Measurements from ENCODE around the gene NCBP2L. TPM values are rescaled to one million over a fixed set of nuclear protein-coding genes. Genes with fewer than 3 reads are reported as not detected.

The NCBP2L gene
- total and polyA plus RNA-seq, 2 experiments from 2014 or later: not detected

- no peak for TF ChIP-seq ZNF462 (CRISPR knock-in tag; IDR thresholded peaks at IDR 0.05)
Observed at GRCh38 chrX:107752714-107753113, 24.8 kb upstream of the NCBP2L start (continued).

- Histone ChIP-seq H3K4me1 (ENCODE audit: insufficient read depth) (peaks cover 13% of the 10 kb centered on the region; the same call in 1 of the 2 replicates), H4K20me1 (replicated peaks; ENCODE audit: insufficient read depth) (no peaks in the 10 kb centered on the region), H3K4me2 (no peak overlapping the region), H2AFZ (no peak overlapping the region), H3K27ac (ENCODE audit: low read depth) (no peak overlapping the region), H3K4me3 (no peak overlapping the region), H3K9me2 (ENCODE audit: insufficient read depth) (no peaks in the 10 kb centered on the region), H3K79me2 (replicated peaks; ENCODE audit: insufficient read depth) (no peaks in the 10 kb centered on the region), H3F3A (replicated peaks; ENCODE audit: low read depth) (no peaks in the 10 kb centered on the region), H3K36me3 (ENCODE audit: insufficient read depth) (no peaks in the 10 kb centered on the region), H3K27me3 (ENCODE audit: insufficient read depth) (no peaks in the 10 kb centered on the region)
- Mint-ChIP-seq H3K4me3 (no peak overlapping the region), H3K36me3 (ENCODE audit: low read depth) (no peaks in the 10 kb centered on the region), H3K4me1 (peaks cover 25% of the 10 kb centered on the region), H3K9me3 (no peaks in the 10 kb centered on the region), H3K27ac (no peak overlapping the region), H3K27me3 (ENCODE audit: insufficient read depth, low read depth, poor library complexity) (peaks cover 9% of the 10 kb centered on the region)
- DNase-seq (ENCODE audit: low spot score): no peak
- no peak for ATAC-seq
- TF ChIP-seq CTCF (conservative IDR thresholded peaks at IDR 0.05; ENCODE audit: low read depth in 2 of 2) (no peak), CREB1 (CRISPR knock-in tag; IDR thresholded peaks at IDR 0.05; ENCODE audit: low read depth) (no peak), STAT1 (IDR thresholded peaks at IDR 0.05; ENCODE audit: unreplicated experiment) (no peak), EZH2phosphoT487 (IDR thresholded peaks at IDR 0.05; ENCODE audit: unreplicated experiment) (no peak), REST (IDR thresholded peaks at IDR 0.05; ENCODE audit: unreplicated experiment) (no peak), ETS1 (IDR thresholded peaks at IDR 0.05) (no peak), POLR2AphosphoS5 (IDR thresholded peaks at IDR 0.05; ENCODE audit: low read depth) (no peak), JUNB (IDR thresholded peaks at IDR 0.05; ENCODE audit: unreplicated experiment) (no peak), ZNF114 (CRISPR knock-in tag; IDR thresholded peaks at IDR 0.05) (no peak), EZH2 (IDR thresholded peaks at IDR 0.05; ENCODE audit: low read depth, unreplicated experiment) (no peak)
Observed at GRCh38 chrX:107753187-107753586, 24.3 kb upstream of the NCBP2L start.

Measured in GM23338 (cell line).